Fibroblast of peridontal ligament (primary cell): ENCODE data around the gene IPO8.
A peak's percentile ranks its signal among the peaks of the same experiment; 100 is the strongest.
"Not testable (repeated sequence)": the region's sequence is repeated elsewhere in the genome, so short reads cannot be mapped to it uniquely, and the experiment has no call there.

Experiments used
- DNase-seq: peaks from one replicate; pipeline ENCODE4 v3.0.0-alpha.2; 2010; ENCODE audit errors: extremely low read depth

Gene IPO8

GRCh38 chr12:30691122-30691879 is 4.4 kb downstream of the IPO8 start:
- DNase-seq = peak; percentile 85

- peak; percentile 68 for DNase-seq
These were observed 8.2 kb downstream of the IPO8 start for GRCh38 chr12:30687265-30687986.

- no peak for DNase-seq
These were observed 16.4 kb downstream of the IPO8 start for GRCh38 chr12:30679241-30679640.

- DNase-seq = no peak
These were observed 17.4 kb downstream of the IPO8 start for GRCh38 chr12:30678221-30678620.

GRCh38 chr12:30661210-30661609 is 34.5 kb downstream of the IPO8 start:
- no peak for DNase-seq

GRCh38 chr12:30652034-30652696 is 43.5 kb downstream of the IPO8 start:
- no peak for DNase-seq

- DNase-seq = no peak
These were observed 48.8 kb downstream of the IPO8 start for GRCh38 chr12:30646821-30647220.

- DNase-seq = no peak
These were observed 52.3 kb downstream of the IPO8 start for GRCh38 chr12:30643366-30643765.

- DNase-seq = no peak
These were observed 55.3 kb downstream of the IPO8 start for GRCh38 chr12:30640392-30640791.

GRCh38 chr12:30635385-30635784 is 60.3 kb downstream of the IPO8 start:
- DNase-seq = no peak

GRCh38 chr12:30631740-30632139 is 63.9 kb downstream of the IPO8 start:
- no peak for DNase-seq

- no peak for DNase-seq
These were observed 64.7 kb downstream of the IPO8 start for GRCh38 chr12:30630979-30631285.

GRCh38 chr12:30630076-30630978 is 65.3 kb downstream of the IPO8 start:
- no peak for DNase-seq

GRCh38 chr12:30626847-30627246 is 68.8 kb downstream of the IPO8 start:
- no peak for DNase-seq

- no peak for DNase-seq
These were observed 71.7 kb downstream of the IPO8 start for GRCh38 chr12:30624009-30624408.

- peak; percentile 41 for DNase-seq
These were observed 73.2 kb downstream of the IPO8 start for GRCh38 chr12:30622509-30622908.

GRCh38 chr12:30621663-30622241 is 73.9 kb downstream of the IPO8 start:
- DNase-seq = not testable (repeated sequence)

GRCh38 chr12:30617346-30618016 is 78.2 kb downstream of the IPO8 start:
- no peak for DNase-seq

- no peak for DNase-seq
These were observed 81.6 kb downstream of the IPO8 start for GRCh38 chr12:30614031-30614430.

- DNase-seq = peak; percentile 32
These were observed 82.4 kb downstream of the IPO8 start for GRCh38 chr12:30613119-30613830.
